ENCODE results near the gene C5orf46.

- TF ChIP-seq POLR2AphosphoS5 (IDR thresholded peaks at IDR 0.05): no peak
- no peak for TF ChIP-seq POLR2A (IDR thresholded peaks at IDR 0.05)
- no peak for TF ChIP-seq EP300 (IDR thresholded peaks at IDR 0.05)
- no peak for TF ChIP-seq CTCF (IDR thresholded peaks at IDR 0.05)
Measured at GRCh38 chr5:147898875-147899401, 7.4 kb downstream of the C5orf46 start.

Data from suprapubic skin (tissue), 4 donors.